ENCODE results near the gene ECHDC3. TPM values are rescaled to one million over a fixed set of nuclear protein-coding genes. Genes with fewer than 3 reads are reported as not detected.
"Not testable (repeated sequence)": the region's sequence is repeated elsewhere in the genome, so short reads cannot be mapped to it uniquely, and the experiment has no call there.

The ECHDC3 gene
- total and polyA plus RNA-seq, 12 donors = 3.8 to 115 (median 40.3) TPM

DNA sequence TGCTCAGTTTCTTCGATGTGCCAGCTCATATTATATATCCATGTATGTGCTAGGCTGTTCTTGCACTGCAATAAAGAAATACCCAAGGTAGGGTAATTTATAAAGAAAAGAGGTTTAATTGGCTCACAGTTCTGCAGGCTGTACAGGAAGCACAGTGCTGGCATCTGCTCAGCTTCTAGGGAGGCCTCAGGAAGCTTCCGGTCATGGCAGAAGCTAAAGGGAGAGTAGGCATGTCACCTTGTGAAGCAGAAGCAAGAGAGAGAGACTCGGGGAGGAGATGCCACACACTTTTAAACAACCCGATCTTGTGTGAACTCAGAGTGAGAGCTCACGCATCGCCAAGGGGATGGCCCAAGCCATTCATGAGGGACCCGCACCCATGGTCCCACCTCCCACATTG is 13.8 kb upstream of the ECHDC3 start:
- no peak overlapping the region for H3K4me3 ChIP-seq
- WGBS, 4 donors = 80 to 96% (median 95%) methylated on average over 7 of the region's 7 CpGs
- intact Hi-C loops (cut with DNase I) = loop anchor here (5.0 to 10.0 kb wide), 2 partner anchors 114 to 211 kb away; partner anchors contain the start of gene USP6NL (in 1 of the 2)

DNA sequence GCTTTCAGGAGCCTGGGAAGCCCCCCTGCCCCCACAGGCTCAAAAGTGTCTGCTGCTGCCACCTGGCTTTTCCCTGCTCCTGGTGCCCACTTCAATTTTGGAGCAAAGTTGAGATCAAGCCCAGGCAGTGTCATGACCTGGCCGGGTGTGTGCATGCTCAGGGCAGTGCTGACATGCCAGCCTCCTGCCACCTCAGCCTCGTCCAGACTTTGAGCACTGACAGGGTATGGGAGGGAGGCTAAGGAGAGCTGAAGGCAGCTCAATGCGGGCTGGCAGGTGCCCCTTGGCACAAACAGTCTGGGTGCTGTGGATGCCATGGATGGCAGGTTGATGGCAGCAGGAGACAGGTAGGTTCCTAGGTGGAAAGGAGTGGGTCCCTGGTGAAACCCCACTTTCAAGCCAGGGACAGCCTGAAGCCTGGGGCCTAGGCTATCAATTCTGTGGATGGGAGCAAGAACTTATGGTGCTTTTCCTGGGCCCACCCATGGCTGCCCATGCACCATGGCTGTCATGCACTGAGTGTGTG is 12.3 kb upstream of the ECHDC3 start:
- Histone ChIP-seq H3K4me3 (no peak overlapping the region), H3K27ac (no peak overlapping the region), H3K4me1 (replicated peaks in 1 of 2) (no peaks in the 10 kb centered on the region), H3K27me3 (no peaks in the 10 kb centered on the region), H3K36me3 (replicated peaks in 1 of 2) (no peaks in the 10 kb centered on the region), H3K9me3 (replicated peaks in 1 of 3) (no peaks in the 10 kb centered on the region)
- intact Hi-C loops (cut with DNase I) = loop anchor here (5.0 to 10.0 kb wide), 2 partner anchors 115 to 213 kb away; partner anchors contain the start of gene USP6NL (in 1 of the 2)
- DNase-seq = no peak
- TF ChIP-seq, protein P1, sequence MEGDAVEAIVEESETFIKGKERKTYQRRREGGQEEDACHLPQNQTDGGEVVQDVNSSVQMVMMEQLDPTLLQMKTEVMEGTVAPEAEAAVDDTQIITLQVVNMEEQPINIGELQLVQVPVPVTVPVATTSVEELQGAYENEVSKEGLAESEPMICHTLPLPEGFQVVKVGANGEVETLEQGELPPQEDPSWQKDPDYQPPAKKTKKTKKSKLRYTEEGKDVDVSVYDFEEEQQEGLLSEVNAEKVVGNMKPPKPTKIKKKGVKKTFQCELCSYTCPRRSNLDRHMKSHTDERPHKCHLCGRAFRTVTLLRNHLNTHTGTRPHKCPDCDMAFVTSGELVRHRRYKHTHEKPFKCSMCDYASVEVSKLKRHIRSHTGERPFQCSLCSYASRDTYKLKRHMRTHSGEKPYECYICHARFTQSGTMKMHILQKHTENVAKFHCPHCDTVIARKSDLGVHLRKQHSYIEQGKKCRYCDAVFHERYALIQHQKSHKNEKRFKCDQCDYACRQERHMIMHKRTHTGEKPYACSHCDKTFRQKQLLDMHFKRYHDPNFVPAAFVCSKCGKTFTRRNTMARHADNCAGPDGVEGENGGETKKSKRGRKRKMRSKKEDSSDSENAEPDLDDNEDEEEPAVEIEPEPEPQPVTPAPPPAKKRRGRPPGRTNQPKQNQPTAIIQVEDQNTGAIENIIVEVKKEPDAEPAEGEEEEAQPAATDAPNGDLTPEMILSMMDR (IDR thresholded peaks at IDR 0.05) = no peak
- no peak for TF ChIP-seq POLR2A (IDR thresholded peaks at IDR 0.05)
- WGBS, 4 donors = 85 to 100% (median 87%) methylated on average over 3 of the region's 3 CpGs

More for the DNA sequence above, 13.8 kb upstream of the ECHDC3 start:
- TF ChIP-seq, protein P1 (IDR thresholded peaks at IDR 0.05) = no peak
- TF ChIP-seq POLR2A (IDR thresholded peaks at IDR 0.05) = no peak
- DNase-seq = no peak
- Histone ChIP-seq H3K9me3 (replicated peaks in 1 of 3) (no peaks in the 10 kb centered on the region), H3K27ac (no peak overlapping the region), H3K36me3 (replicated peaks in 1 of 2) (no peaks in the 10 kb centered on the region), H3K27me3 (no peaks in the 10 kb centered on the region), H3K4me1 (replicated peaks in 1 of 2) (no peaks in the 10 kb centered on the region)

DNA sequence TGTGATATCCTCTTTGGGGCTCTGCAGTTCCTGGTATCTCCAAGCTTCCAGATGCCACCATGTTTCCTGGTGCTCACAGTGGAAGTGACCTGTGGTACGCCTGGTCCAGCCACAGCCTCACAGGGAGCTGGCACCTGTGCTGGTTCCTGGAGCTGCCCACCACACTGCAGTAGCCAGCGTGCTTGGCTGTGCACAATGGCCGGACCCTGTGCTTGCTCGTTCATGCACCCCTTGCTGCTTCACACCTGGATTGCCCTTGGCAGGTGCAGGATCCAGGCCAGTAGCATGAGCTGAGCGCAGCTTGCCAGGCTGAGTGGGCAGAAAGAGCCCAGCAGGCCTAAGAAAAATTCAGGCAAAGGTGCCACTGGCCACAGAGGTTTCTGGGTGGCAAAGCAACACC is 11.4 kb upstream of the ECHDC3 start:
- DNase-seq = no peak
- Histone ChIP-seq H3K9me3 (replicated peaks in 1 of 3) (no peaks in the 10 kb centered on the region), H3K36me3 (replicated peaks in 1 of 2) (no peaks in the 10 kb centered on the region), H3K4me1 (replicated peaks in 1 of 2) (no peaks in the 10 kb centered on the region), H3K4me3 (no peak overlapping the region), H3K27me3 (no peaks in the 10 kb centered on the region), H3K27ac (no peak overlapping the region)
- TF ChIP-seq POLR2A (IDR thresholded peaks at IDR 0.05) = no peak
- TF ChIP-seq, protein P1 (IDR thresholded peaks at IDR 0.05) = no peak
- intact Hi-C loops (cut with DNase I) = no loop called here
- 94 to 100% (median 98%) methylated on average over 1 to 5 of the region's 5 CpGs for WGBS, 4 donors

DNA sequence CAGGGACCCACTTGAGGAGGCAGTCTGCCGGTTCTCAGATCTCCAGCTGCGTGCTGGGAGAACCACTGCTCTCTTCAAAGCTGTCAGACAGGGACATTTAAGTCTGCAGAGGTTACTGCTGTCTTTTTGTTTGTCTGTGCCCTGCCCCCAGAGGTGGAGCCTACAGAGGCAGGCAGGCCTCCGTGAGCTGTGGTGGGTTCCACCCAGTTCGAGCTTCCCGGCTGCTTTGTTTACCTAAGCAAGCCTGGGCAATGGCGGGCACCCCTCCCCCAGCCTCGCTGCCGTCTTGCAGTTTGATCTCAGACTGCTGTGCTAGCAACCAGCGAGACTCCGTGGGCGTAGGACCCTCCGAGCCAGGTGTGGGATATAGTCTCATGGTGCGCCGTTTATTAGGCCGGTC is 5.4 kb upstream of the ECHDC3 start:
- H3K4me3 ChIP-seq; H3K4me1 ChIP-seq (replicated peaks in 1 of 2); intact Hi-C loops (cut with DNase I); H3K27ac ChIP-seq; H3K9me3 ChIP-seq (replicated peaks in 1 of 3); H3K36me3 ChIP-seq (replicated peaks in 1 of 2); DNase-seq; H3K27me3 ChIP-seq: not testable (repeated sequence)
- WGBS, 4 donors = no CpG with 5 or more reads among the region's 15 CpGs

DNA sequence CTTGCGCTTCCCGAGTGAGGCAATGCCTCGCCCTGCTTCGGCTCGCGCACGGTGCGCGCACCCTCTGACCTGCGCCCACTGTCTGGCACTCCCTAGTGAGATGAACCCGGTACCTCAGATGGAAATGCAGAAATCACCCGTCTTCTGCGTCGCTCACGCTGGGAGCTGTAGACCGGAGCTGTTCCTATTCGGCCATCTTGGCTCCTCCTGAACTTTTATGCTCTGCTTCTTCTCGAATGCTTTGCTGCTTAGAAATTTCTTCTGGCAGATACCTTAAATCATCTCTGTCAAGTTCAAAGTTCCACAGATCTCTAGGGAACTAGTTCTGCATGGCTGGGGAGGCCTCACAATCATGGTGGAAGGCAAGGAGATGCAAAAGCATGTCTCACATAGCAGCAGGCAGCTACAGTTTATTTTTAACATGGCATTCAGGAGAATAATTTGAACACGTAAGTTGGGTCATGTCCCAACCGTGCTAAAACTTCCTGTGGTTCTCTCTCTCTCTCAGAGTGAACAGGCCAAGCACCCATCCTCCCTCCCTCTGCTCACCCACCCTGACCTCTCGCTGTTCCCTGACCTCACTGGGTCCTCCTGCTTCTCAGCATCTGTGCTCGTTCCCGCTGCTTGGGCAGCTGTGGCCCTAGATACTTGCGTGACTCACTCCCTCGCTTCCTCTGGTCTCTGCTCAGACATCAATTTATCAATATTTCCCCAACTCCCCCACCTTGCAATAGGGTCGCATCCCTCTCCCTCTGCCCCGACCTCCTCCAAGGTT is 4.7 kb upstream of the ECHDC3 start:
- DNase-seq; H3K4me1 ChIP-seq (replicated peaks in 1 of 2); H3K4me3 ChIP-seq; H3K27ac ChIP-seq; intact Hi-C loops (cut with DNase I); H3K36me3 ChIP-seq (replicated peaks in 1 of 2); H3K27me3 ChIP-seq; H3K9me3 ChIP-seq (replicated peaks in 1 of 3): not testable (repeated sequence)
- WGBS, 4 donors = 57 to 80% (median 65%) methylated on average over 17 to 27 of the region's 27 CpGs

Measured in adrenal gland (tissue), 12 donors.